ENCODE data around the gene LAMB4.

Gene LAMB4

GRCh38 chr7:108018668-108019067 lies 111.5 kb downstream of the LAMB4 start:
- in situ Hi-C loops (cut with MboI; ENCODE audit: low sequenced_read_pairs, unreplicated experiment) = no loop called here
- DNase-seq (ENCODE audit: low spot score) = no peak
- TF ChIP-seq, protein P1, sequence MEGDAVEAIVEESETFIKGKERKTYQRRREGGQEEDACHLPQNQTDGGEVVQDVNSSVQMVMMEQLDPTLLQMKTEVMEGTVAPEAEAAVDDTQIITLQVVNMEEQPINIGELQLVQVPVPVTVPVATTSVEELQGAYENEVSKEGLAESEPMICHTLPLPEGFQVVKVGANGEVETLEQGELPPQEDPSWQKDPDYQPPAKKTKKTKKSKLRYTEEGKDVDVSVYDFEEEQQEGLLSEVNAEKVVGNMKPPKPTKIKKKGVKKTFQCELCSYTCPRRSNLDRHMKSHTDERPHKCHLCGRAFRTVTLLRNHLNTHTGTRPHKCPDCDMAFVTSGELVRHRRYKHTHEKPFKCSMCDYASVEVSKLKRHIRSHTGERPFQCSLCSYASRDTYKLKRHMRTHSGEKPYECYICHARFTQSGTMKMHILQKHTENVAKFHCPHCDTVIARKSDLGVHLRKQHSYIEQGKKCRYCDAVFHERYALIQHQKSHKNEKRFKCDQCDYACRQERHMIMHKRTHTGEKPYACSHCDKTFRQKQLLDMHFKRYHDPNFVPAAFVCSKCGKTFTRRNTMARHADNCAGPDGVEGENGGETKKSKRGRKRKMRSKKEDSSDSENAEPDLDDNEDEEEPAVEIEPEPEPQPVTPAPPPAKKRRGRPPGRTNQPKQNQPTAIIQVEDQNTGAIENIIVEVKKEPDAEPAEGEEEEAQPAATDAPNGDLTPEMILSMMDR (IDR thresholded peaks at IDR 0.05; ENCODE audit: borderline replicate concordance, control extremely low read depth, extremely low read depth, insufficient read depth, missing control alignments) = no peak

- in situ Hi-C loops (cut with MboI; ENCODE audit: low sequenced_read_pairs, unreplicated experiment) = no loop called here
- TF ChIP-seq, protein P1 (IDR thresholded peaks at IDR 0.05; ENCODE audit: borderline replicate concordance, control extremely low read depth, extremely low read depth, insufficient read depth, missing control alignments) = no peak
- no peak for DNase-seq (ENCODE audit: low spot score)
Measured at GRCh38 chr7:108017776-108018151, 112.4 kb downstream of the LAMB4 start.

GRCh38 chr7:108016841-108017775 lies 113.1 kb downstream of the LAMB4 start:
- in situ Hi-C loops (cut with MboI; ENCODE audit: low sequenced_read_pairs, unreplicated experiment) = no loop called here
- TF ChIP-seq, protein P1 (IDR thresholded peaks at IDR 0.05; ENCODE audit: borderline replicate concordance, control extremely low read depth, extremely low read depth, insufficient read depth, missing control alignments) = no peak
- DNase-seq (ENCODE audit: low spot score) = no peak

DNA sequence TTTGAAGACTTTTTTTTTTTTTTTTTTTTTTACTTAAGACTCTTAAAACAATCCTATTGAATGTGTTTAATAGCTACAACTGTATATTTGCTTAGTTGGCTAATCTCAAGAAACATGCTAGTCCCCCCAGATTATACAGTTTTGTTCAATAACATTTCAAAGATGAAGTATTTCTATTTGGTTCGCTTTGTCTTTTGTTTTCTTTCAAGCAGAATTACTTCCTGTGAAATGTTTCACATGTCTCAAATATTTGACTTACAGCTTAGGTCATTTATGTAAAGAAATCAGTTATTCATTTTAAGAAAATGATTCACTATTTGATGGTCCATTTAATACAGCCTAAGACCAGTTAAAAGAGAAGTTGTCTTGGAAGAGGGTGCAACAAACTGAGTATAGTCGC lies 114.4 kb downstream of the LAMB4 start:
- no peak for DNase-seq (ENCODE audit: low spot score)
- in situ Hi-C loops (cut with MboI; ENCODE audit: low sequenced_read_pairs, unreplicated experiment) = no loop called here
- TF ChIP-seq, protein P1 (IDR thresholded peaks at IDR 0.05; ENCODE audit: borderline replicate concordance, control extremely low read depth, extremely low read depth, insufficient read depth, missing control alignments) = no peak

DNA sequence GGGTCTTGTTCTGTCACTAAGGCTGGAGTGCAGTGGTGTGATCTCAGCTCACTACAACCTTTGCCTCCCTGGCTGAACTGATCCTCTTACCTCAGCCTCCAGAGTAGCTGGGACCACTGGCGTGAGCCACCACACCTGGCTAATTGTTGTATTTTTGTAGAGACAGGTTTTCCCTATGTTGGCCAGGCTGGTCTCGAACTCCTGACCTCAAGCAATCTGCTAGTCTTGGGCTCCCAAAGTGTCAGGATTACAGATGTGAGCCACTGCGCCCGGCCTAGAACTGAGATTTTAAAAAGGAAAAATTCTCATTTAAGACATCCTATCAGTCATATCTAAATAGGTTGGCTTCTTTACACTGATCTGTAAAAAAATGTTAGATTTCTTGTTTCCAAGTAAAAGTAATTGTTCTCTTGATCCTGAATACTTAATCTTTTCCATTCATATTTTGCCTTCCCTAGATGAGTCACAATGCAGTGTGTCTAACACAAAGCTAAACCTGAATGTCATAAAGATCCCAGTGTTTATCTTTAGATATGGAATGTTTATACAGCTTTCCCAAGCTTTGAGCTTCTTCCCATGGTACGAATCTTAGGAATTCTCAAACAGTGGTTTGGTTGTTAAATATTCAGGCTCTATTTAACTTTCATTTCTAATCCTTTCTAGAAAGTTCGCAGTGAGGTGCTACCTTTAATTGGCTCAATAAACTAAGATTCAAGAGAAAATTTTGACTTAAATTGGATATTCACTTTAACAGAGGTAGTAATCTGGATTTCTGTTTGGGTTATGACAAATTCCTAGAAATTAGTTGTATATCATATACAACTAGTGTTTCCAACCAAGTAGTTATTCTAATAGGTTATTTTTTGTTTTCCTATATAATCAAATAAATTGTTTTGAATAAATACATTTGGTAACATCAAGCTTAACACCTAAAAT lies 115.1 kb downstream of the LAMB4 start:
- in situ Hi-C loops (cut with MboI; ENCODE audit: low sequenced_read_pairs, unreplicated experiment) = no loop called here
- TF ChIP-seq, protein P1 (IDR thresholded peaks at IDR 0.05; ENCODE audit: borderline replicate concordance, control extremely low read depth, extremely low read depth, insufficient read depth, missing control alignments) = no peak
- no peak for DNase-seq (ENCODE audit: low spot score)

DNA sequence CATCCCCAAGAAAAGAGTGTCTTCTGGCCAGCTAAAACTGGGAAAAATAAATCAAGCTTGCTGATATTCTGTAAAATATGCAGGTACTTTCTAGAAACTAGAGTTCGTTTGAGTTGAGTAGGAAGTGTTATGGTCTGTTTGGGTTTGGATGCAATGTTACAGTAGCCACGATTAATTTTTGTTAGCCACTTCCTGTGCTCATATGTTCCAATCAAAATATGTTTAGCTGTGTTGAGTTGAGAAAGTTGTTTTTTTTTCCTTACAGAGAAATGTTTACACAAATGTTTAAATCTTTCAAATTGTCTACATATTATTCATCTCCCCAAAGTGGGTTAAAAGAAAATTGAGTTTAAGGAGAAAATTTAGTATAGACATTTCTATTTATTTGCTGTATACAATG lies 115.9 kb downstream of the LAMB4 start:
- no peak for DNase-seq (ENCODE audit: low spot score)
- in situ Hi-C loops (cut with MboI; ENCODE audit: low sequenced_read_pairs, unreplicated experiment) = no loop called here

More for the DNA sequence above, 115.9 kb downstream of the LAMB4 start:
- TF ChIP-seq, protein P1 (IDR thresholded peaks at IDR 0.05; ENCODE audit: borderline replicate concordance, control extremely low read depth, extremely low read depth, insufficient read depth, missing control alignments) = no peak
